DLD1 (cell line): ENCODE results near the gene TCERG1L.

Experiments used
- in situ Hi-C: cut with HindIII; loops from 2 replicates; pipeline ENCODE4 v1.10.0; 2017; ENCODE audit warnings: low sequenced_read_pairs

TCERG1L gene

DNA sequence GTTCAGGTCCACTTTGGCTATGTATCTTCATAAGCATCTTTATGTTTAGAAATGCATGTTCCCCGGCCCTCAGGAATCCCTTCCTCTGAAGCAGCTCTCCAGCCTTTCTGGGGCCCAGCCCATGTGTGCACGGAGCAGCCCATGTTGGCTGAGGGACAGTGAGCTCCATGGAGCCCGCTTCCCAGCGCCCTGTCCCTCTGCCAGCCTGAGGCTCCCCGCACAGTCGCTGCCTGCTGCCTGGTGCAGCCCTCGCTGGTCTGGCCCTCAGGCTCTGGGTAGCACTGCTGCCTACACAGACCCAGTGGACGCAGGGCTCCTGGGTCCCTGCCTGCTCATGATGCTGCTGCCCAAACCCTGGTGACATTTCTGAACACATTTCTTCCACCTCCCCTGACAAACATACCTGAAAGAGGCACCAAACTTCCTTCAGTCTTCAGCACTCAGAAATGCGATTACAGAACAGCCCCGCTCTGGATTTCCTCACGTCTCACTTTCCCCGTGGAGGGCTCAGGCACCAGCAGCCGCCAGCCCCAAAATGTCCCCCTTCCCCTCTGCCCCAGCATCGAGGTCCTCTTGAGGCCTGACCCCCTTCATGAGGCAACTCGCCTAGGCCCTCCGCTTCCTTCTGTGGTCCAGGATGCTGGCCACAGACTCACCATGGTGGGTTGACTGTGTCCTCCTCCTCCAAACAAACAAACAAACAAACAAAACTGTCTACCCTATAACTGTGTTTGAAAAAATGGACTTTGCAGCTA lies 5.0 kb upstream of the TCERG1L start:
- in situ Hi-C loops = no loop called here

DNA sequence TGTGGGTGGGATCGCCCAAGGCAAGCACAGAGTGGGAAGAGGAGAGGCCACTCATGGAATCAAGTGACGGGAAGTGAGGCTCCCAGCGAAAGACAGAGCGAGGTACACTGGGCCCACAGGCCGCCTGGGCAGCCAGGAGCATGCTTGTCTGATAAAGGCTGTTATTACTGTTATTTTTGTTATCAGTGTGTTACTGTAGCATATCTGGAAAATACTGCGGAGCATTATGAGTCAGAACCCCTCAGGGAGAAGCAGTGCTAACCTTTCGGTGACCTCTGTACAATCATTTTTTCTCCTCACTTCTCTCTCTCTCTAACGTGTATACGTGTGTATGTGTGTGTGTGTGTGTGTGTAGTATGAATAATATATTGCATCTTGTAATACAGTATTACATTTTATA lies 3.8 kb upstream of the TCERG1L start:
- in situ Hi-C loops = no loop called here

DNA sequence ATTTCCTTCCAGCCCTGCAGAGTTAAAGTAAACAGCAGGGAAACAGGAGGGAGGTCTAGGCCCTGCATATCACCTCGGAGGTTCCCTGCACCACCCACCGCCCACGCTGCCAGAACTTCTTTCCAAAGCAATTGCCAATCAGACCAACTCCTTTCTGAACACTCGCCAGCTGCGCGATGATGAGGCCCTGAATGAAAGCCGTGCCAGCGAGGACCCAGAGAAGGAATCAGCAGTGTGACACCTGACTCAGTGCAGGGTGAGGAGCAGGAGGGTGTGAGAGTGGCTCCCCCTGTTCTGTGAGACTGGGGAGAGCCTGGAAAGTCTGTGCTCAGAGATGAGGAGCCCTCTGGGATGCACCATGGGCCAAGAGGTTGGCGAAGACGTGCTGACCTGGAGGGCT lies 3.3 kb upstream of the TCERG1L start:
- in situ Hi-C loops = no loop called here

DNA sequence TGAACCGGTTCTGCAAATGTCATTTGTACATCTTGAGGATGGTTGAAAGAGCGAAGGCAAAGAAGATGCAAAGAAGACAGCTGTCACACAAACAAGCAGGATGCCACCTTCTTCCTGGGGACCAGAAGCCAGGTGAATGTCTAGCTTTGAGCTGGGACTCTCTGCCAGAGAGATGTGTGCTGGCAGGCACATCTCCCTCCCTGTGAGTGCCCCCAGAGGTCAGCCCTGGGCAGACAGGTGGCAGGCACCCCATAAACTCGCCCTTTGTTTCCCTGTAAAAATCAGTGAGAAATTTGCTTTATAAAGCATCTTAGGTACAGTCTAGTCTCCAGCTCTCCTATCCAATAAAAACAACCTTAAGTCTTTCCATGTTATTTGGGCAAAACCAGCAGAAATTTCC lies 2.6 kb upstream of the TCERG1L start:
- in situ Hi-C loops = no loop called here

DNA sequence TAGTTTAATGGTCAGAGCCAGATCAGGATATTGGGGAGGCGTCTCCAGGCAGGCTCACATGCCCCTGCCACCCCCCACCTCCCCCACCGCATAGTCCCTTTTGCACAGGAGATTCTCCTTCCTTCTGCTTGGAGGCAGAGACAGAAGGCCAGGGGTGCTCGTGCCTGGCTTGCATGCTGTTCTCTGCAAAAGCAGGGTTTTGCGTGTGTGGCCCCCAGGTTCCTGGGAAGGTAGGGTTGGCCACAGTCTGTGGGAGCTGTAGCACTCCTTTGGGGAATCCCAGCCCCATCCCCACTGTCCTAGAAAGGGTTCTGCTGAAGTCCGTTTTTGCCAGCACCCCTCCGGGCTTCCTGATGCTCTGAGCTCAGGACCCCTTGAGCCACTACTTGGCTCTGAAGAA lies 1.9 kb upstream of the TCERG1L start:
- in situ Hi-C loops = no loop called here

GRCh38 chr10:131312478-131312836 lies 936 bp upstream of the TCERG1L start:
- in situ Hi-C loops = no loop called here

GRCh38 chr10:131311402-131311660 lies 190 bp downstream of the TCERG1L start:
- in situ Hi-C loops = no loop called here

GRCh38 chr10:131310551-131311401 lies 745 bp downstream of the TCERG1L start:
- in situ Hi-C loops = no loop called here

GRCh38 chr10:131310142-131310541 lies 1.4 kb downstream of the TCERG1L start:
- in situ Hi-C loops = no loop called here

DNA sequence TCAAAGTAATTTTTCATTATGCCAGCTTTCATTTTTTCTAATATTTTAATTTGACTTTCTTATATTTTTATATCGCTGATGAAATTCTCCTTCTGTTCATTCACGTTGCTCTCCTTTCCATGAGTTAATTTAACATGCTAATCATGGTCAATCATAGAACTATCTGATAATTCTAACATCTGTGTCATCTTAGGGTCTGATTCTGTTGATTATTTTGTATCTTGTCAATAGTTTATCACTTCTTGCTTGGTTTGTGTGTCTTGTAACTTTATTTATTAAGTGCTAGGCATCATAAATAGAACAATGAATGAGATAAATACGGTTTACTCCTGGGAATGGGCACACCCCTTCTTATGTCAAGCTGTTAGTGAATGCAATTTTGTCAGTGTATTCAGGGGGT lies 11.0 kb downstream of the TCERG1L start:
- in situ Hi-C loops = no loop called here

DNA sequence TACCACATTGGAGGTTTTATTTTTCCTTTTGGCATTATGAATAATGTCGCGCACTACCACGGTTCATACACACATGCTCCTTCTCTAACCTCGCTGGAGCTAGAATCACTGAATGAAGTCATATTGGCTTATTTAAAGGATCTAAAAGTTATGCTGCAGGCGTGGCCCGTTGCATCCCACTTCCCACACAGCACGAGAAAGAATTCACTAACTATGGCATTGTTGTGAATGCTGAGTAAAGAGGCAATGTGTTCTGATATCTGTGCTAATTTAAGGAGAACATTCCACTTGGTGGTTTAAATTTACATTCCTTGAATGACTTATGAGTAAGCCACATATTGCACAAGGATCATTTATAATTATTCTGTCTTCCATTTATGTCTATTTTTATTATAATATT lies 20.7 kb downstream of the TCERG1L start:
- in situ Hi-C loops = no loop called here

DNA sequence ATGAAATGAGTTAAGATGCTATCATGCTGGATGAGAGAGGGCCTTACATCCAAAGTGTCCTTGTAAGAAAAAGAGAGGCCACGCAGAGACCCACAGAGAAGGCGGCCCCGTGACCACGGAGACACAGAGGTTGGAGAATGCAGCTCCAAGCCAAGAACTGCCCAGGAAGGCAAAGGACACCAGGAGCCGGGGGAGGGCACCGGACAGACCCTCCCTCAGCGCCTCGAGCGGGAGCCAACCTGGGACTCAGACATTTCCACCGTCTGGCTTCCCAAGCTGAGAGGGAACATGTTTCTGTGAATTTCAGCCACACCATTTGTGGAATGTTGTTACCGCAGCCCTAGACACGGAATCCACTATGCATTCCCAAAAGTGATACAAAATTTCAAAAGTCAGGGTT lies 22.9 kb downstream of the TCERG1L start:
- in situ Hi-C loops = no loop called here

DNA sequence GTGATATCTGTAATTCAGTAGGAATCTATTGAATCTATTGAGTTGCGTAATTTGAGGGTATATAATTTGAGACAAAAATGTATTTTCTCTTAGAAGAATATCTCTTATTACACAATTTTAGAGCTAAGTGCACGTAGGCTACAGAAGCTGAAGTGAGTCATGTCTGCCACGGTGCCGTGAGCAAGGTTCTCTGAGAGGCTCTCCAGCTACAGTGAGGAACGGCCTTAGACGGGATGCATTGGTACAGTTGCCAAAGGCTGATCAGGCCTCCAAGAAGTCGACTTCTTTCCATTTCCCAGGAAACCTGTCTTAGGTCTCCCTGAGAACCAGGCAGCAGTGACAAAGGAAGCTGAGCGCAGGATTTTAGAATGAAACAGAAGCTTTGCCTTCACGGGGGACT lies 28.6 kb downstream of the TCERG1L start:
- in situ Hi-C loops = no loop called here

DNA sequence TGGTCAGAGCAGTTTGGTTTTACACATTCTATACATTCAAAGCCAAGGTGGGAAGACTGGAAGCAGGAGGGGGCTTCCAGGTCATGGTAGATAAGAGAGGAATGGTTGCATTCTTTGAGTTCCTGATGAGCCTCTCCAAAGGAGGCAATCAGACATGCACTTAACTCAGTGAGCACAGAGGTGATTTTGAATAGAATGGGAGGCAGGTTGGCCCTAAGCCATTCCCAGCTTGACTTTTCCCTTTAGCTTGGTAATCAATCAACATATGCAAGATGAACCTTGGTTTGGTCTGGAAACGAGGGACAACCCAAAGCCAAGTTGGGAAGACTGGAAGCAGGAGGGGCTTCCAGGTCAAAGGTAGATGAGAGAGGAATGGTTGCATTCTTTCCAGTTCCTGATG lies 31.4 kb downstream of the TCERG1L start:
- in situ Hi-C loops = no loop called here

DNA sequence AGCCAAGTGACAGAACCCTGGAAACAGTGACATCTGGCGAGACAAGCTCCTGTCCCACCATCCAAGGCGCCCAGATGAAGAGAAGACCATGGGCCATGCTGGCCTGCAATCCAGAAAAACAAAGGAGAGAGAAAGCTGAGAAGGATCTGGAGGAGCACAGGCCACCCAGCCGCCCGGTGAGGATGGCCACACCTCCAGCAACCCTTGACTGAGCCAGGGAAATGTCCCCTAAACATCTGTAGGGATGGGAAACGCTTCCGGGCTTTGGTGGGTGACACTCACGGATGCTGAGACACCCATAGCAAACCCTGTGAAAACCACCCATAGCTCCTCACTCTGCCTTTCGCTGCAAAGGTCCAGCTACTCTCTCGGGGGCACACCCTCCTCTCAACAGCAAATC lies 32.0 kb downstream of the TCERG1L start:
- in situ Hi-C loops = no loop called here

GRCh38 chr10:131277969-131278368 lies 33.6 kb downstream of the TCERG1L start:
- in situ Hi-C loops = no loop called here

- in situ Hi-C loops = no loop called here
Observed at GRCh38 chr10:131277278-131277677, 34.2 kb downstream of the TCERG1L start.

DNA sequence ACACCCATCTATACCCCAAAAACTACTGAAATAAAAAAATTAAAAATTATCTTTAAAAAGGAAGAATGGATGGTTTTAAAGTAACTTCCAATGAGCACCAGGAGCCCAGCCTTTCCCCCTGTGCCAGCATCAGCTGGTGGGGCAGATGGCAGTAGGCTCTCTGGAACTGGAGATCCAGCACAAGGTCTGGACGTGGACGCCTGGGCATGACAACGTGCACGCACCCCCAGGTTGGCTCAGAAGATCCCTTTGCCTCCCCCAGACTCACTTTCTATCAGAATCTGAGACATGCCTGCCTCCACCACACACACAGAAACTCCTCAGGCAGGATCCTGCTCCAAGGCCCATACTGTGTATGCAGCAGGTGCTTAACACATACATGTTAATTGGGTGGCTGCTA lies 35.8 kb downstream of the TCERG1L start:
- in situ Hi-C loops = no loop called here

- in situ Hi-C loops = no loop called here
Observed at GRCh38 chr10:131274883-131275282, 36.6 kb downstream of the TCERG1L start.

GRCh38 chr10:131274133-131274880 lies 37.2 kb downstream of the TCERG1L start:
- in situ Hi-C loops = no loop called here

- in situ Hi-C loops = no loop called here
Observed at GRCh38 chr10:131273476-131273875, 38.0 kb downstream of the TCERG1L start.

- in situ Hi-C loops = no loop called here
Observed at GRCh38 chr10:131272897-131273451, 38.5 kb downstream of the TCERG1L start.
